ENCODE data around the gene CEP70.
"Not testable (repeated sequence)": the region's sequence is repeated elsewhere in the genome, so short reads cannot be mapped to it uniquely, and the experiment has no call there.

CEP70 gene

GRCh38 chr3:138497021-138497420 is 97.0 kb downstream of the CEP70 start:
- TF ChIP-seq MYC (IDR thresholded peaks at IDR 0.05; ENCODE audit: low read depth, low read length) (no peak), POLR2A (IDR thresholded peaks at IDR 0.05; ENCODE audit: extremely low read depth, insufficient read length) (no peak), MAX (IDR thresholded peaks at IDR 0.05; ENCODE audit: low read depth, low read length) (no peak)
- TF ChIP-seq, protein P1, sequence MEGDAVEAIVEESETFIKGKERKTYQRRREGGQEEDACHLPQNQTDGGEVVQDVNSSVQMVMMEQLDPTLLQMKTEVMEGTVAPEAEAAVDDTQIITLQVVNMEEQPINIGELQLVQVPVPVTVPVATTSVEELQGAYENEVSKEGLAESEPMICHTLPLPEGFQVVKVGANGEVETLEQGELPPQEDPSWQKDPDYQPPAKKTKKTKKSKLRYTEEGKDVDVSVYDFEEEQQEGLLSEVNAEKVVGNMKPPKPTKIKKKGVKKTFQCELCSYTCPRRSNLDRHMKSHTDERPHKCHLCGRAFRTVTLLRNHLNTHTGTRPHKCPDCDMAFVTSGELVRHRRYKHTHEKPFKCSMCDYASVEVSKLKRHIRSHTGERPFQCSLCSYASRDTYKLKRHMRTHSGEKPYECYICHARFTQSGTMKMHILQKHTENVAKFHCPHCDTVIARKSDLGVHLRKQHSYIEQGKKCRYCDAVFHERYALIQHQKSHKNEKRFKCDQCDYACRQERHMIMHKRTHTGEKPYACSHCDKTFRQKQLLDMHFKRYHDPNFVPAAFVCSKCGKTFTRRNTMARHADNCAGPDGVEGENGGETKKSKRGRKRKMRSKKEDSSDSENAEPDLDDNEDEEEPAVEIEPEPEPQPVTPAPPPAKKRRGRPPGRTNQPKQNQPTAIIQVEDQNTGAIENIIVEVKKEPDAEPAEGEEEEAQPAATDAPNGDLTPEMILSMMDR (IDR thresholded peaks at IDR 0.05; ENCODE audit: low read depth, low read length), result no peak
- DNase-seq (ENCODE audit: low read depth), result no peak
- no peak overlapping the region for H3K4me3 ChIP-seq (ENCODE audit: low read depth, low read length)

GRCh38 chr3:138496436-138496835 is 97.6 kb downstream of the CEP70 start:
- no peak for TF ChIP-seq MAX (IDR thresholded peaks at IDR 0.05; ENCODE audit: low read depth, low read length)
- no peak for TF ChIP-seq MYC (IDR thresholded peaks at IDR 0.05; ENCODE audit: low read depth, low read length)
- TF ChIP-seq, protein P1 (IDR thresholded peaks at IDR 0.05; ENCODE audit: low read depth, low read length), result no peak
- no peak for TF ChIP-seq POLR2A (IDR thresholded peaks at IDR 0.05; ENCODE audit: extremely low read depth, insufficient read length)
- DNase-seq (ENCODE audit: low read depth), result no peak
- no peak overlapping the region for H3K4me3 ChIP-seq (ENCODE audit: low read depth, low read length)

DNA sequence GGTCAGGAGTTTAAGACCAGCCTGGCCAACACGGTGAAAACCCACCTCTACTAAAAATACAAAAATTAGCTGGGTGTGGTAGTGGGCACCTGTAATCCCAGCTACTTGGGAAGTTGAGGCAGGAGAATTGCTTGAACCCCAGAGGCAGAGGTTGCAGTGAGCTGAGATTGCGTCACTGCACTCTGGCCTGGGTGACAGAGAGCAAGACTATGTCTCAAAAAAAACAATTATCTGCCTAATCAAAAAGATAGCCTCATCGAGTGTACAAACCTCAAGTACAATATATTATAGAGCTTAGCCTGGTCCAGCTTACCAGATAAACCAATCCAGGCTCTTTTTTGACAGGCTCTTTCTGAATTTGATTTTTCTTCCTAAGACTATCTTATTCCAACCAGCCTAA is 98.4 kb downstream of the CEP70 start:
- peak; percentile 26 for DNase-seq (ENCODE audit: low read depth)
- H3K4me3 ChIP-seq (ENCODE audit: low read depth, low read length), result not testable (repeated sequence)

GRCh38 chr3:138494607-138494929 is 99.5 kb downstream of the CEP70 start:
- DNase-seq (ENCODE audit: low read depth), result no peak
- no peak for TF ChIP-seq POLR2A (IDR thresholded peaks at IDR 0.05; ENCODE audit: extremely low read depth, insufficient read length)
- no peak for TF ChIP-seq MAX (IDR thresholded peaks at IDR 0.05; ENCODE audit: low read depth, low read length)
- TF ChIP-seq MYC (IDR thresholded peaks at IDR 0.05; ENCODE audit: low read depth, low read length), result no peak
- TF ChIP-seq, protein P1 (IDR thresholded peaks at IDR 0.05; ENCODE audit: low read depth, low read length), result no peak
- H3K4me3 ChIP-seq (ENCODE audit: low read depth, low read length), result no peak overlapping the region

- peak; percentile 79 for DNase-seq (ENCODE audit: low read depth)
- no peak overlapping the region for H3K4me3 ChIP-seq (ENCODE audit: low read depth, low read length)
- TF ChIP-seq MYC (IDR thresholded peaks at IDR 0.05; ENCODE audit: low read depth, low read length) (no peak), MAX (IDR thresholded peaks at IDR 0.05; ENCODE audit: low read depth, low read length) (no peak), POLR2A (IDR thresholded peaks at IDR 0.05; ENCODE audit: extremely low read depth, insufficient read length) (no peak)
- TF ChIP-seq, protein P1 (IDR thresholded peaks at IDR 0.05; ENCODE audit: low read depth, low read length), result no peak
Observed at GRCh38 chr3:138493804-138494606, 100.1 kb downstream of the CEP70 start.

DNA sequence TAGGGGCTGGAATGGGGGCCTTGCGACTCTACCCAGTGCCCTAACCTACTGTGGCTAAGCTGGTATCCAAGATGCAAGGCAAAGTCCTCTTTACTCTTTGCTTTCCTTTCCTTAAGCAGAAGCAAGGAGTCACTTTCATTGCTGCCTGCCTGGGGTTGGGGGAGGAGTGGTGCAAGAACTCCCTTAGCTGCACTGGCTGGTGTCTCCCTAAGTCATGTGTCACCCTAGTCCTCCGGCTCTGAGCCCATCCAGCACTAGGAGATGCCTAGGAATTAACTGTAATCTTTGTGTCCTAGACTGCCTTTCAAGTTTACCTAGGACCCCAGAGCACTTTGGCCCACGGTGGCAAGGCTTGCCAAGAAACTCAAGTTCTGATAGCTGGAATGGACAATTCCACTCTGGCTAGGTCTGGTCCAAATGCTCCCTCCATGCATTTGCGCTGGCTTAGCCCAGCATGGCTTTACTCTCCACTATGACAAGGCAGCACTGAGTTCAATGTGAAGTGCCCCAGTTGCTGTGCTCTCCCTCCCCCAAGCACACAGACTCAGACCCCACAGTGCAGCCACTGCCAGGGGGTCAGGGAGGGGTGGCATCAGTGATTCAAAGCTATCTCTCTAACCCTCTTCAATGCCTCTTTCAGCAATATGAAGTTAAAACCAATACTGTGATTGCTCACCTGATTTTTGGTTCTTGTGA is 100.9 kb downstream of the CEP70 start:
- H3K4me3 ChIP-seq (ENCODE audit: low read depth, low read length), result no peak overlapping the region
- TF ChIP-seq MYC (IDR thresholded peaks at IDR 0.05; ENCODE audit: low read depth, low read length) (no peak), MAX (IDR thresholded peaks at IDR 0.05; ENCODE audit: low read depth, low read length) (no peak), POLR2A (IDR thresholded peaks at IDR 0.05; ENCODE audit: extremely low read depth, insufficient read length) (no peak)
- TF ChIP-seq, protein P1 (IDR thresholded peaks at IDR 0.05; ENCODE audit: low read depth, low read length), result no peak
- DNase-seq (ENCODE audit: low read depth), result peak; percentile 49
